Activated naive CD8-positive, alpha-beta T cell (primary cell): ENCODE results near the gene RCL1.

Source experiments
- H3K27ac Mint-ChIP-seq: one replicate; pipeline ENCODE4 v1.8.0; 2021; ENCODE audit warnings: mixed read lengths
- H3K27me3 Mint-ChIP-seq: one replicate; pipeline ENCODE4 v1.8.0; 2021; ENCODE audit warnings: mixed read lengths
- H3K36me3 Mint-ChIP-seq: one replicate; pipeline ENCODE4 v1.8.0; 2021; ENCODE audit warnings: mixed read lengths
- H3K4me1 Mint-ChIP-seq: one replicate; pipeline ENCODE4 v1.8.0; 2021; ENCODE audit warnings: low read depth, mixed read lengths
- H3K4me3 Mint-ChIP-seq: one replicate; pipeline ENCODE4 v1.8.0; 2021; ENCODE audit warnings: mild to moderate bottlenecking, mixed read lengths
- H3K9me3 Mint-ChIP-seq: one replicate; pipeline ENCODE4 v1.8.0; 2021; ENCODE audit warnings: low read depth, mixed read lengths

Gene RCL1

GRCh38 chr9:4815381-4815956, 22.7 kb downstream of the RCL1 start:
- H3K27me3 Mint-ChIP-seq: no peaks in the 10 kb centered on the region
- H3K4me1 Mint-ChIP-seq: peaks cover 53% of the 10 kb centered on the region
- peaks cover 20% of the 10 kb centered on the region for H3K36me3 Mint-ChIP-seq

GRCh38 chr9:4820168-4820567, 27.4 kb downstream of the RCL1 start:
- peaks cover 47% of the 10 kb centered on the region for H3K4me1 Mint-ChIP-seq
- no peak overlapping the region for H3K27ac Mint-ChIP-seq
- H3K36me3 Mint-ChIP-seq: peaks cover 7% of the 10 kb centered on the region
- no peak overlapping the region for H3K4me3 Mint-ChIP-seq
- H3K27me3 Mint-ChIP-seq: no peaks in the 10 kb centered on the region
- H3K9me3 Mint-ChIP-seq: peaks cover under 1% of the 10 kb centered on the region

More at GRCh38 chr9:4815381-4815956, 22.7 kb downstream of the RCL1 start:
- Mint-ChIP-seq H3K27ac (peak overlapping the region; percentile 81), H3K4me3 (peak overlapping the region; percentile 12), H3K9me3 (peaks cover 16% of the 10 kb centered on the region)

GRCh38 chr9:4821133-4821532, 28.4 kb downstream of the RCL1 start:
- Mint-ChIP-seq H3K4me3 (no peak overlapping the region), H3K9me3 (no peaks in the 10 kb centered on the region), H3K36me3 (peaks cover 10% of the 10 kb centered on the region), H3K27ac (no peak overlapping the region), H3K4me1 (peaks cover 40% of the 10 kb centered on the region), H3K27me3 (no peaks in the 10 kb centered on the region)

- H3K27me3 Mint-ChIP-seq: no peaks in the 10 kb centered on the region
- H3K4me1 Mint-ChIP-seq: peaks cover 40% of the 10 kb centered on the region
- H3K9me3 Mint-ChIP-seq: no peaks in the 10 kb centered on the region
- no peak overlapping the region for H3K4me3 Mint-ChIP-seq
- no peak overlapping the region for H3K27ac Mint-ChIP-seq
- peaks cover 10% of the 10 kb centered on the region for H3K36me3 Mint-ChIP-seq
Measured at GRCh38 chr9:4822057-4822456, 29.3 kb downstream of the RCL1 start.

- H3K9me3 Mint-ChIP-seq: no peaks in the 10 kb centered on the region
- peaks cover 10% of the 10 kb centered on the region for H3K36me3 Mint-ChIP-seq
- H3K4me3 Mint-ChIP-seq: no peak overlapping the region
- peaks cover 21% of the 10 kb centered on the region for H3K4me1 Mint-ChIP-seq
- no peaks in the 10 kb centered on the region for H3K27me3 Mint-ChIP-seq
- H3K27ac Mint-ChIP-seq: no peak overlapping the region
Measured at GRCh38 chr9:4826417-4827166, 33.8 kb downstream of the RCL1 start.

- no peak overlapping the region for H3K27ac Mint-ChIP-seq
Measured at GRCh38 chr9:4827224-4827623, 34.5 kb downstream of the RCL1 start.

GRCh38 chr9:4828761-4829160, 36.0 kb downstream of the RCL1 start:
- Mint-ChIP-seq H3K27me3 (no peaks in the 10 kb centered on the region), H3K27ac (no peak overlapping the region), H3K9me3 (no peaks in the 10 kb centered on the region), H3K4me3 (no peak overlapping the region), H3K36me3 (peaks cover 25% of the 10 kb centered on the region), H3K4me1 (peaks cover 20% of the 10 kb centered on the region)

More at GRCh38 chr9:4827224-4827623, 34.5 kb downstream of the RCL1 start:
- Mint-ChIP-seq H3K27me3 (no peaks in the 10 kb centered on the region), H3K4me1 (peaks cover 18% of the 10 kb centered on the region), H3K36me3 (peaks cover 15% of the 10 kb centered on the region), H3K4me3 (no peak overlapping the region), H3K9me3 (no peaks in the 10 kb centered on the region)

- no peaks in the 10 kb centered on the region for H3K27me3 Mint-ChIP-seq
- H3K4me1 Mint-ChIP-seq: peaks cover 30% of the 10 kb centered on the region
- no peaks in the 10 kb centered on the region for H3K9me3 Mint-ChIP-seq
Measured at GRCh38 chr9:4829969-4830368, 37.2 kb downstream of the RCL1 start.

GRCh38 chr9:4830699-4831098, 38.0 kb downstream of the RCL1 start:
- Mint-ChIP-seq H3K27me3 (no peaks in the 10 kb centered on the region), H3K9me3 (no peaks in the 10 kb centered on the region), H3K4me1 (peaks cover 28% of the 10 kb centered on the region), H3K36me3 (peaks cover 32% of the 10 kb centered on the region), H3K27ac (peak overlapping the region; percentile 38), H3K4me3 (no peak overlapping the region)

More at GRCh38 chr9:4829969-4830368, 37.2 kb downstream of the RCL1 start:
- H3K4me3 Mint-ChIP-seq: no peak overlapping the region
- peaks cover 30% of the 10 kb centered on the region for H3K36me3 Mint-ChIP-seq
- H3K27ac Mint-ChIP-seq: no peak overlapping the region

- H3K4me3 Mint-ChIP-seq: no peak overlapping the region
- peaks cover 36% of the 10 kb centered on the region for H3K36me3 Mint-ChIP-seq
- H3K9me3 Mint-ChIP-seq: no peaks in the 10 kb centered on the region
Measured at GRCh38 chr9:4831119-4831518, 38.4 kb downstream of the RCL1 start.

GRCh38 chr9:4831944-4832343, 39.2 kb downstream of the RCL1 start:
- Mint-ChIP-seq H3K9me3 (no peaks in the 10 kb centered on the region), H3K4me3 (no peak overlapping the region), H3K4me1 (peaks cover 34% of the 10 kb centered on the region), H3K36me3 (peaks cover 42% of the 10 kb centered on the region), H3K27ac (peak overlapping the region; percentile 28), H3K27me3 (no peaks in the 10 kb centered on the region)

More at GRCh38 chr9:4831119-4831518, 38.4 kb downstream of the RCL1 start:
- Mint-ChIP-seq H3K27me3 (no peaks in the 10 kb centered on the region), H3K27ac (no peak overlapping the region), H3K4me1 (peaks cover 31% of the 10 kb centered on the region)

- H3K4me3 Mint-ChIP-seq: peak overlapping the region; percentile 24
- H3K9me3 Mint-ChIP-seq: no peaks in the 10 kb centered on the region
- H3K4me1 Mint-ChIP-seq: peaks cover 37% of the 10 kb centered on the region
- H3K36me3 Mint-ChIP-seq: peaks cover 44% of the 10 kb centered on the region
- H3K27me3 Mint-ChIP-seq: no peaks in the 10 kb centered on the region
- peak overlapping the region; percentile 88 for H3K27ac Mint-ChIP-seq
Measured at GRCh38 chr9:4832786-4833579, 40.2 kb downstream of the RCL1 start.

- peaks cover 44% of the 10 kb centered on the region for H3K36me3 Mint-ChIP-seq
- peaks cover 44% of the 10 kb centered on the region for H3K4me1 Mint-ChIP-seq
- H3K4me3 Mint-ChIP-seq: peak overlapping the region; percentile 9
- H3K27me3 Mint-ChIP-seq: no peaks in the 10 kb centered on the region
- H3K27ac Mint-ChIP-seq: peak overlapping the region; percentile 88
- no peaks in the 10 kb centered on the region for H3K9me3 Mint-ChIP-seq
Measured at GRCh38 chr9:4833781-4834560, 41.2 kb downstream of the RCL1 start.

GRCh38 chr9:4836676-4837075, 43.9 kb downstream of the RCL1 start:
- H3K27ac Mint-ChIP-seq: no peak overlapping the region
- peaks cover 58% of the 10 kb centered on the region for H3K4me1 Mint-ChIP-seq
- H3K27me3 Mint-ChIP-seq: no peaks in the 10 kb centered on the region

More at GRCh38 chr9:4836676-4837075, 43.9 kb downstream of the RCL1 start:
- Mint-ChIP-seq H3K4me3 (no peak overlapping the region), H3K36me3 (peaks cover 51% of the 10 kb centered on the region), H3K9me3 (no peaks in the 10 kb centered on the region)
